Left ventricle myocardium inferior (tissue), 1 donor: Measurements from ENCODE around the gene SPANXA1. TPM values are rescaled to one million over a fixed set of nuclear protein-coding genes. Genes with fewer than 3 reads are reported as not detected.
"Not testable (repeated sequence)": the region's sequence is repeated elsewhere in the genome, so short reads cannot be mapped to it uniquely, and the experiment has no call there.

Experiments used
- DNase-seq: peaks from one replicate; pipeline ENCODE4 v3.0.0-alpha.2; 2020
- H3K27ac ChIP-seq: fragments of 200-600 bp; replicated peaks from 2 replicates; pipeline ENCODE4 v1.8.0; 2021
- H3K27me3 ChIP-seq: fragments of 200-600 bp; 2 replicates; pipeline ENCODE4 v1.8.0; 2021; ENCODE audit warnings: low read depth
- H3K36me3 ChIP-seq: fragments of 200-600 bp; 2 replicates; pipeline ENCODE4 v1.8.0; 2021
- H3K4me1 ChIP-seq: fragments of 200-600 bp; 2 replicates; pipeline ENCODE4 v1.8.0; 2021
- H3K4me3 ChIP-seq: fragments of 200-600 bp; 2 replicates; pipeline ENCODE4 v1.8.0; 2021; ENCODE audit warnings: mild to moderate bottlenecking, moderate library complexity
- H3K9me3 ChIP-seq: fragments of 200-600 bp; replicated peaks from 2 replicates; pipeline ENCODE4 v1.8.0; 2021
- intact Hi-C: fragments of 100-400 bp; cut with micrococcal nuclease; formaldehyde crosslinking; loops from one replicate; pipeline ENCODE4 v1.11.0; 2022
- long read RNA-seq: library from polyadenylated mRNA; unstranded; transcript quantifications from one replicate; pipeline ENCODE4 v2.0.0, GENCODE V29; 2021
- total RNA-seq: library from RNA; stranded (reverse); fragmentation: NEBNext Ultra II Directional; extraction: Animal tissue kit (Norgen Biotek cat#: 25700); gene quantifications from one replicate; pipeline ENCODE4 v1.2.1, GENCODE V29; 2021
- TF ChIP-seq, protein P1 (sequence below): fragments of 200-600 bp; IDR thresholded peaks from 2 replicates; pipeline ENCODE4 v1.8.0; 2021; ENCODE audit warnings: antibody characterized with exemption, mild to moderate bottlenecking, borderline replicate concordance
- donor health status: DM: no; HTN: yes; CAD: no; lungs with severe emphysema.

Gene SPANXA1, protein sequence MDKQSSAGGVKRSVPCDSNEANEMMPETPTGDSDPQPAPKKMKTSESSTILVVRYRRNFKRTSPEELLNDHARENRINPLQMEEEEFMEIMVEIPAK
- total RNA-seq, result not detected
- long read RNA-seq, result 0 reads

GRCh38 chrX:141584638-141585037 is at the start of gene SPANXA1:
TSS of gene SPANXA1 (minus strand) at chrX:141584738. CDS start at chrX:141584678, 60 bp downstream.
- H3K4me1 ChIP-seq, intact Hi-C loops, H3K27me3 ChIP-seq, H3K27ac ChIP-seq, H3K9me3 ChIP-seq, H3K36me3 ChIP-seq, H3K4me3 ChIP-seq, DNase-seq: not testable (repeated sequence)

DNA sequence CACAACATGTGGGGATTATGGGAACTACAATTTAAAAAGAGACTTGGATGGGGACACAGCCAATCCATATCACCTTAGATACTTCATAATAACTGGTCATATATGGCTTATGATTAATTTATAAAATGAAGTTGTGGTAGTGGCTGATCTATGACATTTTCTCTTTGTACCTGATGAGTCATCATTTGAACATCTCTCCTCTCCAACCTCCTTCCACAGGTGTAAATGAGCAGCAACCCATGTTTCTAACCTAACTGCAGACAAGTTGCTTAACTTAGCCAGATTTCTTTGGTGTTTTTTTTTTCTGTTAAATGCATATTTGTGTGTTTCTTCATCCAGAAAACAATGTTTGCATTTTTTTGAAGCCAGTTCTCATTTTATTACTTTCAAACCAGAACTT is 47.6 kb upstream of the SPANXA1 start:
- no peaks in the 10 kb centered on the region for H3K9me3 ChIP-seq
- H3K27me3 ChIP-seq, result no peaks in the 10 kb centered on the region
- no peak overlapping the region for H3K4me3 ChIP-seq
- no peak overlapping the region for H3K27ac ChIP-seq
- TF ChIP-seq, protein P1, sequence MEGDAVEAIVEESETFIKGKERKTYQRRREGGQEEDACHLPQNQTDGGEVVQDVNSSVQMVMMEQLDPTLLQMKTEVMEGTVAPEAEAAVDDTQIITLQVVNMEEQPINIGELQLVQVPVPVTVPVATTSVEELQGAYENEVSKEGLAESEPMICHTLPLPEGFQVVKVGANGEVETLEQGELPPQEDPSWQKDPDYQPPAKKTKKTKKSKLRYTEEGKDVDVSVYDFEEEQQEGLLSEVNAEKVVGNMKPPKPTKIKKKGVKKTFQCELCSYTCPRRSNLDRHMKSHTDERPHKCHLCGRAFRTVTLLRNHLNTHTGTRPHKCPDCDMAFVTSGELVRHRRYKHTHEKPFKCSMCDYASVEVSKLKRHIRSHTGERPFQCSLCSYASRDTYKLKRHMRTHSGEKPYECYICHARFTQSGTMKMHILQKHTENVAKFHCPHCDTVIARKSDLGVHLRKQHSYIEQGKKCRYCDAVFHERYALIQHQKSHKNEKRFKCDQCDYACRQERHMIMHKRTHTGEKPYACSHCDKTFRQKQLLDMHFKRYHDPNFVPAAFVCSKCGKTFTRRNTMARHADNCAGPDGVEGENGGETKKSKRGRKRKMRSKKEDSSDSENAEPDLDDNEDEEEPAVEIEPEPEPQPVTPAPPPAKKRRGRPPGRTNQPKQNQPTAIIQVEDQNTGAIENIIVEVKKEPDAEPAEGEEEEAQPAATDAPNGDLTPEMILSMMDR, result no peak
- intact Hi-C loops, result no loop called here
- DNase-seq, result no peak
- no peaks in the 10 kb centered on the region for H3K4me1 ChIP-seq
- H3K36me3 ChIP-seq, result no peaks in the 10 kb centered on the region

DNA sequence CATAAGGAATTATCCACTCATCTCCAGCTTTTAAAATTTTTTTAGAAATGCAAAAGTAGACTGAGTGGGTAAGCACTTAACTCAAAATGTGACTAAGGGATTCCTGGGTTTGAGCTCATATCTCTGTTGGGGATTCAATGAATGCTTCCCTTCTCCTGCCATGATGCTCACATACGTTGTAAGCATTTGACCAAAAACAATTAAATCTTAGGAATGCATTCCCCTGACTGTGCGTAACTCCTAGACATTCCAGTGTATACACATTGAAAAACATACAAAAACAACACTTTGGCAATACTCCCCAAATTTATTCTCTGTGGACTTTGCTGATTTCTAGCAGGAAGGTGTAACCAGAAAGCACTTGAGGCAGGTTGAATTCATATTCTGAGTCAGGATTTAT is 34.8 kb upstream of the SPANXA1 start:
- Histone ChIP-seq H3K27me3 (no peaks in the 10 kb centered on the region), H3K27ac (no peak overlapping the region), H3K4me1 (no peaks in the 10 kb centered on the region), H3K36me3 (no peaks in the 10 kb centered on the region), H3K9me3 (no peaks in the 10 kb centered on the region), H3K4me3 (no peak overlapping the region)
- DNase-seq, result no peak
- intact Hi-C loops, result no loop called here
- TF ChIP-seq, protein P1, result no peak

DNA sequence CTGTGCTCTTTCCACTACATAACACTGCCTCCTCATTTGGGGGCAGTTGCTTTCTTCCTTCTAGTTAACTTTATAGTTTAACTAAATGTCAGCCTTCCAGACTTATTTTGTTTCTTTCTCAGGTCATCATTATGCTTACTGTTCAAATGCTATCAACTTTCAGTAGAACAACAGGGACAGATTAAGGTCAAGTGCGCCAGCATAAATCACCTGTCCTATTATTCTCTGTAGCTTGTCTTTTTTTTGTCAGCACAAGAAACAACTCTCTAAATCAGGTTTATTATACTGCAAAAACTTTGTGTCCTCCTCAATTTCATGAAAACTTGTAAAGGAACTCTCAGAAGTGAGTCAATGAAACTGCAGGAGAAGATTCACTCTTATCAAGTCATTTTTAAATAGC is 24.6 kb upstream of the SPANXA1 start:
- Histone ChIP-seq H3K36me3 (no peaks in the 10 kb centered on the region), H3K27me3 (no peaks in the 10 kb centered on the region), H3K27ac (no peak overlapping the region), H3K4me1 (no peaks in the 10 kb centered on the region), H3K9me3 (no peaks in the 10 kb centered on the region), H3K4me3 (no peak overlapping the region)
- TF ChIP-seq, protein P1, result no peak
- intact Hi-C loops, result no loop called here
- DNase-seq, result no peak

DNA sequence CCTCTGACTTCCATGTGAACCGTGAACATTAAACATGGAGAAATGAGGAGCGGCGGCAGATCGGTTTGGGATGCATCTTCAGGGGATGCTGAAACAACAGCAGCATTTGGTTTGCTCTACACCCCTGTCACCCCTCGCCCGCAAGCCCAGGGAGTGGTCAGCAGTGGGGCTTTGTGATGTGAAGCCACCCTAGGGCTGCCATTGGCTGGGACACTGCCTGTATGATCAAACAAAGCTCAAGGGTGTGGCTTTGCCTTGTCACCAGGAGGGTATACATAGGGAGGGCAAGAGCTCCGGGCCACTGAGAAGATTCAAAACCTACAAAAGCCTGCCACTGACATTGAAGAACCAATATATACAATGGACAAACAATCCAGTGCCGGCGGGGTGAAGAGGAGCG is 4.9 kb upstream of the SPANXA1 start, which contains the start of gene SPANXA2:
Gene SPANXA2, plus strand, starts transcription at position 301 of the 400 bp plus-strand sequence. Its CDS starts 60 bp downstream, at position 361.
- H3K4me1 ChIP-seq, H3K27me3 ChIP-seq: not testable (repeated sequence)

DNA sequence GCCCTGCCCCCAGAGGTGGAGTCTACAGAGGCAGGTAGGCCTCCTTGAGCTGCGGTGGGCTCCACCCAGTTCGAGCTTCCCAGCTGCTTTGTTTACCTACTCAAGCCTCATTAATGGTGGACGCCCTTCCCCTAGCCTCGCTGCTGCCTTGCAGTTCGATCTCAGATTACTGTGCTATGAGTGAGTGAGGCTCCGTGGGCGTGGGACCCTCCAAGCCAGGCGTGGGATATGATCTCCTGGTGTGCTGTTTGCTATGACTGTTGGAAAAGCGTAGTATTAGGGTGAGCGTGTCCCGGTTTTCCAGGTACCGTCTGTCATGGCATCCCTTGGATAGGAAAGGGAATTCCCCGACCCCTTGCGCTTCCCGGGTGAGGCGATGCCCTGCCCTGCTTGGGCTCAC is 42.0 kb downstream of the SPANXA1 start:
- H3K4me1 ChIP-seq, H3K36me3 ChIP-seq, DNase-seq, H3K4me3 ChIP-seq, intact Hi-C loops, H3K27me3 ChIP-seq, H3K9me3 ChIP-seq, H3K27ac ChIP-seq: not testable (repeated sequence)

More for the DNA sequence above, 4.9 kb upstream of the SPANXA1 start, which contains the start of gene SPANXA2:
- H3K4me3 ChIP-seq, H3K9me3 ChIP-seq, H3K27ac ChIP-seq, intact Hi-C loops, H3K36me3 ChIP-seq, DNase-seq: not testable (repeated sequence)

Other genes starting within 250 kb of the SPANXA1 start
- not detected for gene SPANXA2, start 5.0 kb upstream of the SPANXA1 start, total RNA-seq
- not detected for gene SPANXD, start 114.0 kb upstream of the SPANXA1 start, total RNA-seq